HG02759 (cell line): ENCODE data around the gene CD84.
A peak's percentile ranks its signal among the peaks of the same experiment; 100 is the strongest.
"Not testable (repeated sequence)": the region's sequence is repeated elsewhere in the genome, so short reads cannot be mapped to it uniquely, and the experiment has no call there.

ENCODE experiments used
- ATAC-seq: cut with Tn5 transposase; IDR thresholded peaks from one replicate; pipeline ENCODE4 v1.9.1; 2021; ENCODE audit warnings: mild to moderate bottlenecking, moderate library complexity; ENCODE audit not compliant: unreplicated experiment

CD84 gene

GRCh38 chr1:160576390-160576789, 2.9 kb downstream of the CD84 start:
- no peak for ATAC-seq

GRCh38 chr1:160575112-160575664, 4.1 kb downstream of the CD84 start:
- no peak for ATAC-seq

DNA sequence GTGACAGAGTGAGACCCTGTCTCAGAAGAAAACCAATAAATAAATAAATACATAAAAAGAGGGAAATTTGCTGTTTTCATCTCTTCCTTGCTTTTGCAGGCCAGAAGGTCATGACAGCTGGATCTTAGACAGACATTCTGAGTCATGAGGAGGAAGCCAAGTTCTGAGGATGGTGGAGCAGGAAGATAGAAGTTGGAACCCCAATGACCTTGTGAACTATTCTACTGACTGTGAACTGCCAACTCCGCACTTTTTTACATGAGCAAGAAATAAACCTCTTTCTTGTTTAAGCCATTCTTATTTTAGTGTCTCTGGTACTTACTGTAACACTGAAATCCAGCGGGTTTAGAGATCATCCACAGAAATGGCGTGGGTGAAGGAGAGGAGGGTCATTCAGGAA, 8.5 kb downstream of the CD84 start:
- ATAC-seq: no peak

DNA sequence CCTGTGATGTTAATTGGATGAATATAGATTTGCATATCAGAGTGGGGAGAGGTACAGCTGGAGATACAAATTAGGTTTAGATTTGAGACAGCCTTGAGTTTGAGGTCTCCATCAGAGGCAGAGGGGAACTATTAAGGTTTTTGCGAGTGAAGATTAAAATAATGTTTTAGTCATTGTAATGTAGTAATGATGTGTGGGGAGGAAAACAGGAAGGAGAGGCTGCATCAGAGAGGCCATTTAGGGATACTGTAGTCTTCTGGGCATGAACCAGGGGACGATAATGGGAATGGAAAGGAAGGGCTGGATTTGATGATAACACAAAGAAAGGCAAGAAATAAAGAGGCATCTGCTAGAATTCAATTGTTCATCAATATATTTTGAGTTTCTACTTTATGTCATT, 9.5 kb downstream of the CD84 start:
- no peak for ATAC-seq

DNA sequence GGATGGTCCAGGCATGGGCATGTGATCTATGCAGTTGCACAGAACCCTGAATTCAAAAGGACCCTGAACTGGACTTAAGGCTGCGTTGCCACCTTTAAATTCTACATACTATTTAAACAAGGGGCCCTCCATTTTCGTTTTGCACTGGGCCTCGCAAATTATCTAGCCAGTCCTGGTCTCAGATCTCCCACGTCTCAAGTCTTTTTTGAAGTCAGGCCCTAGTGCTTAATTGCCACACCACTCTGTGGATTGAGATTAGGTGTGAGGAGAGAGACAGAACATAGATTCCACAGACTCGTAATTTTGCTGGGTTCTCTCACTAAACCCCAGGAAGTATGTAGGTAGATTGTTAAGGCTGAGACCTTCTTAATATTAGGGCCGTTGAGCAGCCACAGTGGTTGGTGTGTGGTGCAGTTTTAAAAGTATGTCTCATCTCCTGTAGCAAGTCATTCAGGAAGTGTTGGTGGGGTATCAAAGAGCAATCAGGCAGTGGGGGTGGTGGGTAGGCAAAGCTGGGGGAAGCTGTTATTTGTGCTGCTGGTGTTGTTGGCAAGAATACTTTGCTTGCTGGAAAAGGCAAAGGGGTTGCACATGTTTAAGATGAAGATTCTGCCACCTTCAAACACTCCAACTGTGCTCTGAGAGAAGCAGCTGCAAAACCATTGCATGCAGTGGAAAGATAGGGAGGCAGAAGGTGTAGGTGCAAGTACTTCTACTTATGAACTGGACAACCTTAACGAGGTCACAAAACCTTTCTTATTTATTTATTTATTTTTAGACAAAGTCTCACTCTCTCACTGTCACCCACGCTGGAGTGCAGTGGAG, 11.2 kb downstream of the CD84 start:
- ATAC-seq: peak; percentile 68

GRCh38 chr1:160567341-160567740, 12.0 kb downstream of the CD84 start:
- ATAC-seq: no peak

GRCh38 chr1:160565564-160565963, 13.7 kb downstream of the CD84 start:
- no peak for ATAC-seq

GRCh38 chr1:160563230-160563629, 16.1 kb downstream of the CD84 start:
- not testable (repeated sequence) for ATAC-seq

DNA sequence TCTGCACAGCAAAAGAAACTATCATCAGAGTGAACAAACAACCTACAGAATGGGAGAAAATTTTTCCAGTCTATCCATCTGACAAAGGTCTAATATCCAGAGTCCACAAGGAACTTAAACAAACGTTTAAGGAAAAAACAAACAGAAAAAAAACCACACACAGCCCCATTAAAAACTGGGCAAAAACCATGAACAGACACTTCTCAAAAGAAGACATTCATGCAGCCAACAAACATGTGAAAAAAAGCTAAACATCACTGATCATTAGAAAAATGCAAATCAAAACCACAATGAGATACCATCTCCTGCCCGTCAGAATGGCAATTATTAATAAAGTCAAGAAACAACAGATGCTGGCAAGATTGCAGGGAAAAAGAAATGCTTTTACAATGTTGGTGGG, 16.6 kb downstream of the CD84 start:
- not testable (repeated sequence) for ATAC-seq

DNA sequence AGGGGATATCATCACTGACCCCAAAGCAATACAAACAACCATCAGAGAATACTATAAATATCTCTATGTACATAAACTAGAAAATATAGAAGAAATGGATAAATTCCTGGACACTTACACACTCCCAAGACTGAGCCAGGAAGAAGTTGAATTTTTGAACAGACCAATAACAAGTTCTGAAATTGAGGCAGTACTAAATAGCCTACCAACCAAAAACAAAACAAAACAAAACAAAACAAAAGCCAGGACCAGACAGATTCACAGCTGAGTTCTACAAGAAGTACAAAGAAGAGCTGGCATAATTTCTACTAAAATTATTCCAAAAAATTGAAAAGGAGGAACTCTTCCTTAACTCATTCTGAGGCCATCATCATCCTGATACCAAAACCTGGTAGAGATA, 18.5 kb downstream of the CD84 start:
- ATAC-seq: no peak

GRCh38 chr1:160560045-160560705, 19.1 kb downstream of the CD84 start:
- ATAC-seq: no peak

- not testable (repeated sequence) for ATAC-seq
Observed at GRCh38 chr1:160559437-160559836, 19.9 kb downstream of the CD84 start.

GRCh38 chr1:160558660-160559380, 20.5 kb downstream of the CD84 start:
- ATAC-seq: no peak

- ATAC-seq: no peak
Observed at GRCh38 chr1:160553778-160554177, 25.5 kb downstream of the CD84 start.

DNA sequence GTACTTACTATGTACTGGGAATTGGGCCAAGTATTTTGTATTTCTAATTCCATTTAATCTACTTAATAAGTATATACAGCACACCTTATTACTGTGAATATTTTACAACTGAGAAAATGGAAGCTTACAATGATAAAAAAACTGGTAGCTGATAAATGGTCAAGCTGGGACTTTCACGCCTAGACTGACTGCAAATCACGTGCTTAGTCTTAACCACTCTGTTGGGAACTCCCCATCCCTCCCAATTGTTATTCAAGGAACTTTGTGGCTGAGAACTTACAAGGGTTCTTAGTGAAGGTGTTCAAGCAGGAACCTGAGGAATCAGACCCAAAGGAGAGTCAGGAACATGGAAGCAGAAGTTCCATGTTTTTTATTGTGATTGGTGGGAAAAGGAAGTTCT, 26.9 kb downstream of the CD84 start:
- no peak for ATAC-seq

DNA sequence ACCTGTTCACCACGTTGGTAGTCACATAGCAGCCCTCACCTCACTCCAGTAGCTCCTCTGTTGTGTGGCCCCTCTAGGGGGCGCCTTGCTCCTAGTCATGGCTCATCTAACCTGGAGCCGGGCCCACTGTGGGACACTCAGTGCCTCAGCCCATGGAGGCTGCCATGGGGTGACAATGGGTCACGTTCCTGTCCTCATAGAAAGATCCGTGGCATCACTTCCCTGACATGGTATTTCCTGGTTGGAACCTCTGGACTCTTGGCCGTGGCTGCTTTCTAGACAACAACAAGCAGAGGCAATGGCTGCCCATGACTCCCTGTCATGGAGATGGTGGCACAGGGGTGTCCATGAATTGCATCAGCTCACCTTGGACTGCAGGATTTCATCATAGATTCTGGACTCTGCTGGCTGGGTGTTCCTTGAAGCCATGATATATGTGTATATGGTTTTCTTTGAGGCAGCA, 28.7 kb downstream of the CD84 start:
- ATAC-seq: no peak

DNA sequence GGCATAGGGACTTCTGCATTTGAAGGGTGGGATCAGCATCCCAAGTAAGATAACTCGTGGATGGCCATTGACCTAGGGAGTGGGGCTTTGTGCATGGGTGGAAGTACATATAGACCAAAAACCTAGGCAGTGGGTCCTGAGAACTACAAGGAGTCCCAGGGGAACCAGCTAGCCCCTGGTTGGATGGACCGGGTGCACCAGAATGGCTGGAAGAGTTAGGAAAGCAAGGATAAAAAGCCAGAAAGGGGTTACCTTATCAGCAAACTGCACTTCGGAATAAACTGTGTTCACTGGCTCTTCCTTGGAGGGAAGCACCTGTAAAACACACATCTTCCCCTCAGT, 29.7 kb downstream of the CD84 start:
- ATAC-seq: no peak

DNA sequence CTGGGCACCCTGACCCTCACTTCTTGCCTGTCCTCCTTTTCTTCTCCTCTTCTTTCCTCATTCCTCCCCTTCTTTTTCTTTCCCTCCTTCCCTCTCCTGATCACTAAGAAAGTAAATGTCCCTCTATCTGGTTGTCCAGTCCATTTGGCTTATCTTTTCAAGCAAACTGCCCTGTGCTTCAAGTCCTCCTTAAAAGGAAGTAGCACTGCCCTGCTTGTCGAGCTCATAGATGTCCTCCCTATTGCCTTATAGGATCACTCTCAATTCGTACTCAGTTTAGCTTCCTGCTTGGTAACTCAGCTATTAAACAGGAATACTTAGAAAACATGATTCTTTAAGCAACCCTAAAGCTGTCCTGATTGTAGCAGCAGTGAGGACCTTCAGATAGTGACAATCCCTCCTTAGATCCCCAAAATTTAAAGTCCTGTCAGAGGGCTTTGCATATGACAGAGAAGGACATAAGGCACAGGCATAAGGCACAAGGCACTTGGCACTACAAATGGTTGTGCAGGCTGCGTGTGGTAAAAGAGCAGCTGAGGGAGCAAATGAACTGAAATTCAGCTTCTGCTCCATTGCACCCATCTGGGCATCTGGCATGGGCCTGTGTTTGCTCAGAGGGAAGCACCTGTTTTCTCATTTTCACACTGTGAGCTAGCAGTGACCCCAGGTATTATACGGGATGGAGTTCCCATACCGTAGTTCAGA, 30.2 kb downstream of the CD84 start:
- ATAC-seq: peak; percentile 68

- peak; percentile 57 for ATAC-seq
Observed at GRCh38 chr1:160548183-160548582, 31.1 kb downstream of the CD84 start.

GRCh38 chr1:160547422-160547821, 31.9 kb downstream of the CD84 start:
- ATAC-seq: no peak

DNA sequence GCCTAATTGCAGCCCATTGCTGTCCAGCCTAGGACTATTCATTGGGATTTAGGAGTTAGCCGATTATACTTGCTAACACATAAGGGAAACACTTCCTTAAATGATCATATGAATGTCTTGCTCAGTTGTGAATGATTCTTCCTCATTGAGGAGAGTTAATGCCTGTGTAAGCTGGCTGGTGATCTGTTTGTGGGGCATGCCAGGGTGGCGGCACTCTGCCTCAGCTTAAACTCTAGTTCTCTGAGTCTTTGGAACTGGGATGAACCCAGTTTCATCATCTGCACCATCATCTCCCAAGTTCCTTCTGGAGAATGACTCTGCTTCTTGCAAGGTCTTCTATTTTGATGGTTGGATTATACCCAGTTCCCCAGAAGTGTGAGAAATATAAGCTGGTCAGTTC, 32.4 kb downstream of the CD84 start:
- ATAC-seq: no peak
